IMR-90 (cell line): ENCODE data around the gene DNAH3. TPM values are rescaled to one million over a fixed set of nuclear protein-coding genes. Genes with fewer than 3 reads are reported as not detected.
A peak's percentile ranks its signal among the peaks of the same experiment; 100 is the strongest.

Source experiments
- ATAC-seq: fragments of 200-7000 bp; cut with Tn5 transposase; 2 replicates; pipeline ENCODE4 v1.9.1; 2020; ENCODE audit warnings: low read depth, mild to moderate bottlenecking, moderate library complexity
- BruUV-seq: library from RNA; stranded (reverse); fragments of 400-500 nt; replicated peaks from 2 replicates; lab custom pipeline; 2021; lab: Mats Ljungman, UMichigan
- CTCF ChIA-PET: fragments of 300-600 bp; formaldehyde crosslinking; extraction: SDS; loops from one replicate; lab custom pipeline; 2021; ENCODE audit warnings: antibody characterized with exemption; lab: Yijun Ruan, JAX
- POLR2A ChIA-PET: fragments of 300-600 bp; sonication (Branson Sonifier 250); formaldehyde crosslinking; loops from one replicate; lab custom pipeline; 2022; ENCODE audit warnings: antibody characterized with exemption; ENCODE audit not compliant: unreplicated experiment; lab: Charles Lee
- DNase-seq: peaks from one replicate; pipeline ENCODE4 v3.0.0; 2013
- H2AFZ ChIP-seq: replicated peaks from 2 replicates; pipeline ENCODE3; 2013; ENCODE audit warnings: low read length, mild to moderate bottlenecking; ENCODE audit not compliant: poor library complexity
- H2AK5ac ChIP-seq: 2 replicates; pipeline ENCODE4 v1.6.1; 2013; ENCODE audit warnings: low read depth, low read length, inconsistent platforms
- H2AK9ac ChIP-seq: replicated peaks from 2 replicates; pipeline ENCODE3; 2013; ENCODE audit warnings: mild to moderate bottlenecking, low read depth, low read length, moderate library complexity; ENCODE audit not compliant: poor library complexity
- H2BK120ac ChIP-seq: 2 replicates; pipeline ENCODE4 v1.6.1; 2013; ENCODE audit warnings: low read depth, low read length, inconsistent platforms
- H2BK15ac ChIP-seq: 3 replicates; pipeline ENCODE4 v1.6.1; 2013; ENCODE audit warnings: low read depth, low read length, inconsistent platforms
- H2BK20ac ChIP-seq: 2 replicates; pipeline ENCODE4 v1.6.1; 2013; ENCODE audit warnings: low read depth, mild to moderate bottlenecking, inconsistent platforms, low read length, moderate library complexity
- H2BK5ac ChIP-seq: 2 replicates; pipeline ENCODE4 v1.6.1; 2013; ENCODE audit warnings: mild to moderate bottlenecking, low read depth, low read length, inconsistent platforms; ENCODE audit not compliant: poor library complexity, severe bottlenecking
- H3K14ac ChIP-seq: replicated peaks from 2 replicates; pipeline ENCODE4 v1.6.1; 2013; ENCODE audit warnings: low read depth, low read length, inconsistent platforms
- H3K18ac ChIP-seq: 2 replicates; pipeline ENCODE4 v1.6.1; 2013; ENCODE audit warnings: low read depth, low read length, control low read depth
- H3K23ac ChIP-seq: 2 replicates; pipeline ENCODE4 v1.6.1; 2013; ENCODE audit warnings: low read depth, low read length, inconsistent platforms
- H3K27ac ChIP-seq: 2 replicates; pipeline ENCODE4 v1.5.1; 2013; ENCODE audit warnings: mild to moderate bottlenecking, control low read depth, low read length; ENCODE audit not compliant: insufficient read depth
- H3K27me3 ChIP-seq: 2 replicates; pipeline ENCODE4 v1.6.1; 2013; ENCODE audit warnings: low read length; ENCODE audit not compliant: control insufficient read depth, insufficient read depth
- H3K36me3 ChIP-seq: 2 replicates; pipeline ENCODE4 v1.6.1; 2013; ENCODE audit warnings: low read length, mixed read lengths; ENCODE audit not compliant: control insufficient read depth, insufficient read depth
- H3K4ac ChIP-seq: 2 replicates; pipeline ENCODE4 v1.6.1; 2013; ENCODE audit warnings: low read depth, low read length, inconsistent platforms
- H3K4me1 ChIP-seq: 2 replicates; pipeline ENCODE4 v1.6.1; 2013; ENCODE audit warnings: low read length, mixed read lengths; ENCODE audit not compliant: control insufficient read depth, insufficient read depth
- H3K4me2 ChIP-seq: 2 replicates; pipeline ENCODE4 v1.6.1; 2013; ENCODE audit warnings: low read depth, mild to moderate bottlenecking, control low read depth, low read length, moderate library complexity
- H3K4me3 ChIP-seq: 2 replicates; pipeline ENCODE4 v1.5.1; 2013; ENCODE audit warnings: low read depth, mild to moderate bottlenecking, control low read depth, low read length, moderate library complexity; ENCODE audit not compliant: insufficient read depth
- H3K56ac ChIP-seq: 2 replicates; pipeline ENCODE4 v1.6.1; 2013; ENCODE audit warnings: low read length, inconsistent platforms; ENCODE audit not compliant: insufficient read depth; ENCODE audit errors: extremely low read depth
- H3K79me1 ChIP-seq, 2 experiments: 2 replicates each; pipeline ENCODE4 v1.6.1; 2013; ENCODE audit warnings: low read length in 2 of 2, inconsistent platforms in 1 of 2, low read depth in 1 of 2
- H3K9ac ChIP-seq: 2 replicates; pipeline ENCODE4 v1.6.1; 2013; ENCODE audit warnings: low read depth, low read length, control low read depth
- H3K9me1 ChIP-seq: 2 replicates; pipeline ENCODE4 v1.6.1; 2013; ENCODE audit warnings: low read length, inconsistent platforms; ENCODE audit not compliant: insufficient read depth
- H3K9me3 ChIP-seq: 2 replicates; pipeline ENCODE4 v1.6.1; 2013; ENCODE audit warnings: low read length; ENCODE audit not compliant: control insufficient read depth, insufficient read depth
- H4K20me1 ChIP-seq: 2 replicates; pipeline ENCODE4 v1.6.1; 2013; ENCODE audit warnings: low read length, inconsistent platforms; ENCODE audit not compliant: insufficient read depth
- H4K5ac ChIP-seq: 2 replicates; pipeline ENCODE4 v1.6.1; 2013; ENCODE audit warnings: mild to moderate bottlenecking, low read depth, low read length, control low read depth
- H4K8ac ChIP-seq, 2 experiments: 2 replicates each; pipeline ENCODE4 v1.6.1; 2013; ENCODE audit warnings: low read depth in 2 of 2, low read length in 2 of 2, control low read depth in 1 of 2, inconsistent platforms in 1 of 2
- H4K91ac ChIP-seq: 2 replicates; pipeline ENCODE4 v1.6.1; 2013; ENCODE audit warnings: low read depth, low read length, inconsistent platforms; ENCODE audit not compliant: insufficient read depth
- BHLHE40 ChIP-seq: fragments of 150-350 bp; IDR thresholded peaks from 2 replicates; pipeline ENCODE4 v1.6.1; 2016; ENCODE audit warnings: mild to moderate bottlenecking, low read depth, low read length
- CEBPB ChIP-seq: IDR thresholded peaks from 2 replicates; pipeline ENCODE4 v1.6.1; 2012; ENCODE audit warnings: low read depth, low read length, improper control_type of control experiment
- CHD1 ChIP-seq: IDR thresholded peaks from 2 replicates; pipeline ENCODE4 v1.6.1; 2012; ENCODE audit warnings: low read depth, low read length, improper control_type of control experiment
- CTCF ChIP-seq: conservative IDR thresholded peaks from 2 replicates; pipeline ENCODE4 v1.5.1; 2012; ENCODE audit warnings: mild to moderate bottlenecking, low read depth, low read length, improper control_type of control experiment
- ELK1 ChIP-seq: fragments of 150-350 bp; IDR thresholded peaks from 2 replicates; pipeline ENCODE4 v1.6.1; 2016; ENCODE audit warnings: low read depth, mild to moderate bottlenecking, low read length, moderate library complexity, borderline replicate concordance
- FOS ChIP-seq: fragments of 150-350 bp; IDR thresholded peaks from 2 replicates; pipeline ENCODE4 v1.6.1; 2016; ENCODE audit warnings: low read depth, low read length
- MAFK ChIP-seq: IDR thresholded peaks from 2 replicates; pipeline ENCODE4 v1.6.1; 2012; ENCODE audit warnings: low read depth, low read length, improper control_type of control experiment
- MAZ ChIP-seq: IDR thresholded peaks from 2 replicates; pipeline ENCODE4 v1.6.1; 2012; ENCODE audit warnings: low read depth, mild to moderate bottlenecking, low read length, improper control_type of control experiment, moderate library complexity, borderline replicate concordance
- MXI1 ChIP-seq: IDR thresholded peaks from 2 replicates; pipeline ENCODE4 v1.6.1; 2012; ENCODE audit warnings: low read depth, mild to moderate bottlenecking, low read length, moderate library complexity, borderline replicate concordance
- NFE2L2 ChIP-seq: fragments of 150-350 bp; IDR thresholded peaks from 2 replicates; pipeline ENCODE4 v1.6.1; 2016; ENCODE audit warnings: low read depth, mild to moderate bottlenecking, low read length
- POLR2A ChIP-seq: IDR thresholded peaks from 2 replicates; pipeline ENCODE4 v1.6.1; 2012; ENCODE audit warnings: mild to moderate bottlenecking, low read depth, low read length
- RAD21 ChIP-seq: IDR thresholded peaks from 2 replicates; pipeline ENCODE4 v1.6.1; 2012; ENCODE audit warnings: low read length, improper control_type of control experiment
- RCOR1 ChIP-seq: IDR thresholded peaks from 2 replicates; pipeline ENCODE4 v1.6.1; 2012; ENCODE audit warnings: mild to moderate bottlenecking, low read length, improper control_type of control experiment; ENCODE audit not compliant: insufficient replicate concordance
- SMC3 ChIP-seq: fragments of 150-350 bp; IDR thresholded peaks from 2 replicates; pipeline ENCODE4 v1.6.1; 2016; ENCODE audit warnings: low read depth, mild to moderate bottlenecking, antibody characterized with exemption, low read length, moderate library complexity
- USF2 ChIP-seq: fragments of 150-350 bp; IDR thresholded peaks from 2 replicates; pipeline ENCODE4 v1.6.1; 2017; ENCODE audit warnings: mild to moderate bottlenecking, antibody characterized with exemption, low read length, low read depth
- WGBS, 2 experiments: methylation state at CpG; one replicate each; pipeline versions ENCODE4 v1.1.5 to v1.1.7; 2013; ENCODE audit warnings: missing lambda C conversion rate in 2 of 2; ENCODE audit not compliant: insufficient read length in 1 of 2; ENCODE audit errors: extremely low coverage in 2 of 2; 5-methylcytosine and 5-hydroxymethylcytosine counted together
- dilution Hi-C: fragments of 300-500 bp; cut with HindIII; formaldehyde crosslinking; loops from one replicate; pipeline ENCODE4 v1.14.3; 2018; ENCODE audit warnings: low sequenced_read_pairs; ENCODE audit not compliant: unreplicated experiment
- in situ Hi-C: fragments of 300-500 bp; cut with MboI; formaldehyde crosslinking; loops from 3 replicates; pipeline ENCODE4 v1.14.3; 2019; ENCODE audit warnings: low sequenced_read_pairs, inconsistent platforms, mixed read lengths
- intact Hi-C: fragments of 100-400 bp; cut with micrococcal nuclease; formaldehyde crosslinking; loops from 2 replicates; pipeline ENCODE4 v1.10.0; 2022
- polyA plus RNA-seq, 3 experiments: library from polyadenylated mRNA; depleted of rRNA; stranded (reverse); fragments of >200 nt; gene quantifications; 2 replicates each; pipeline ENCODE4 v1.2.3, GENCODE V29; 2012; ENCODE audit warnings: low replicate concordance in 1 of 3
- total RNA-seq: library from RNA; depleted of rRNA; stranded (reverse); fragments of >200 nt; gene quantifications from 2 replicates; pipeline ENCODE4 v1.2.3, GENCODE V29; 2012

The DNAH3 gene
- total and polyA plus RNA-seq, 2 of the 4 experiments (the other 2 are of a cell fraction), result not detected

GRCh38 chr16:20897253-20897897 lies 253.3 kb downstream of the DNAH3 start:
- intact Hi-C loops (no loop called here), in situ Hi-C loops (no loop called here), dilution Hi-C loops (no loop called here)
- Histone ChIP-seq H2AFZ (no peak overlapping the region), H3K27me3 (no peaks in the 10 kb centered on the region), H4K20me1 (peaks cover 52% of the 10 kb centered on the region), H3K4me2 (no peak overlapping the region), H3K36me3 (peaks cover 10% of the 10 kb centered on the region), H3K9me1 (peaks cover 7% of the 10 kb centered on the region), H3K23ac (no peak overlapping the region), H2BK20ac (no peak overlapping the region), H4K8ac (no peak overlapping the region), H4K91ac (no peak overlapping the region), H3K4ac (no peak overlapping the region), H3K14ac (no peak overlapping the region), H3K79me1 (peaks cover 27 to 82% of the 10 kb centered on the region in 2 experiments), H3K27ac (no peak overlapping the region), H2BK120ac (no peak overlapping the region), H2AK5ac (peak overlapping the region; percentile 44; the same call in 1 of the 2 replicates), H3K4me3 (no peak overlapping the region), H2AK9ac (no peak overlapping the region), H4K5ac (no peak overlapping the region), H3K56ac (no peak overlapping the region), H3K9me3 (no peaks in the 10 kb centered on the region), H2BK15ac (no peak overlapping the region), H3K4me1 (peaks cover 9% of the 10 kb centered on the region), H3K18ac (no peak overlapping the region; the same call in 1 of the 2 replicates), H3K9ac (no peak overlapping the region), H2BK5ac (peak overlapping the region; percentile 18)
- BruUV-seq, result no TSS peak
- ChIA-PET POLR2A (no interaction called here), CTCF (interaction anchor here (2.3 kb wide), 1 partner anchor 47 kb away, joined by 6 read pairs; no protein-coding TSS in a partner anchor)
- 100% methylated on average over 1 of the region's 4 CpGs; no CpG with 5 or more reads in 1 of the 2 experiments for WGBS, 2 experiments
- DNase-seq (peak; percentile 71), ATAC-seq (no peak)
- TF ChIP-seq USF2 (no peak), BHLHE40 (no peak), POLR2A (no peak), NFE2L2 (no peak), RAD21 (no peak), CTCF (no peak), MAFK (peak; percentile 24; the same call in 1 of the 2 replicates), MAZ (no peak), SMC3 (no peak), RCOR1 (no peak), MXI1 (no peak), CHD1 (no peak), CEBPB (peak; percentile 98), ELK1 (no peak), FOS (0 out of 2 replicates have a peak, but pooled peaks have one; percentile 42)
